Activated T-cell treated with anti-CD3 and anti-CD28 coated beads, Interleukin-2, amount 50 U/mL, for 24 hours (primary cell): ENCODE results near the gene IRS4.

Source experiments
- DNase-seq: peaks from one replicate; pipeline ENCODE4 v3.0.0-alpha.2; 2020
- H3K27ac Mint-ChIP-seq: 2 replicates; pipeline ENCODE4 v1.8.0; 2020; ENCODE audit warnings: mild to moderate bottlenecking, mixed read lengths
- H3K27me3 Mint-ChIP-seq: 2 replicates; pipeline ENCODE4 v1.8.0; 2020; ENCODE audit warnings: mixed read lengths
- H3K36me3 Mint-ChIP-seq: 2 replicates; pipeline ENCODE4 v1.8.0; 2020; ENCODE audit warnings: low read depth, mixed read lengths
- H3K4me1 Mint-ChIP-seq: 2 replicates; pipeline ENCODE4 v1.8.0; 2020; ENCODE audit warnings: low read depth, mixed read lengths
- H3K4me3 Mint-ChIP-seq: 2 replicates; pipeline ENCODE4 v1.8.0; 2020; ENCODE audit warnings: mild to moderate bottlenecking, moderate library complexity, mixed read lengths
- H3K9me3 Mint-ChIP-seq: 2 replicates; pipeline ENCODE4 v1.8.0; 2020; ENCODE audit warnings: mixed read lengths

The IRS4 gene

GRCh38 chrX:108736509-108737479 is at the start of gene IRS4:
IRS4 (minus strand) TSS chrX:108736563.
- H3K9me3 Mint-ChIP-seq = no peaks in the 10 kb centered on the region
- DNase-seq = no peak
- peaks cover 76% of the 10 kb centered on the region for H3K27me3 Mint-ChIP-seq
- H3K4me3 Mint-ChIP-seq = no peak within 1 kb of the TSS
- no peak within 1 kb of the TSS for H3K27ac Mint-ChIP-seq
- H3K4me1 Mint-ChIP-seq = no peaks in the 10 kb centered on the region
- H3K36me3 Mint-ChIP-seq = no peaks in the 10 kb centered on the region

DNA sequence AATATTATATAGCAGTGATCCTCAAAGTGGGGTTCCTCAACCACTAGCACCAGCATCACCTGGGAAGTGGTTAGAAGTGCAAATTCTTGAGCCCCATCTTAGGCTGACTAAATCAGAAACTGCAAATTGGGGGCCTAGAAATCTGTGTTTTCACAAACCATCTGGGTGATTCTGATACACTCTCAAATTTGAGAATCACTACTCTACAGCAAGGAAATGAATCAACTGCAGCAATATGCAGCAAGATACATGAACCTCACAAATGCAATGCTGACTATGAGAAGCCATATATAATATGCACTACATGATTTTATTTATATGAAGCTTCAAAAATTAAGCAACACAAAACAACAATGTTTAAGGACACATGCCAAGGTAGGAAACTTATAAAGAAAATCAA is 36.2 kb upstream of the IRS4 start:
- Mint-ChIP-seq H3K36me3 (no peaks in the 10 kb centered on the region), H3K9me3 (peaks cover 5% of the 10 kb centered on the region), H3K27ac (no peak overlapping the region), H3K4me1 (no peaks in the 10 kb centered on the region), H3K4me3 (no peak overlapping the region), H3K27me3 (peaks cover 7% of the 10 kb centered on the region)
- no peak for DNase-seq

DNA sequence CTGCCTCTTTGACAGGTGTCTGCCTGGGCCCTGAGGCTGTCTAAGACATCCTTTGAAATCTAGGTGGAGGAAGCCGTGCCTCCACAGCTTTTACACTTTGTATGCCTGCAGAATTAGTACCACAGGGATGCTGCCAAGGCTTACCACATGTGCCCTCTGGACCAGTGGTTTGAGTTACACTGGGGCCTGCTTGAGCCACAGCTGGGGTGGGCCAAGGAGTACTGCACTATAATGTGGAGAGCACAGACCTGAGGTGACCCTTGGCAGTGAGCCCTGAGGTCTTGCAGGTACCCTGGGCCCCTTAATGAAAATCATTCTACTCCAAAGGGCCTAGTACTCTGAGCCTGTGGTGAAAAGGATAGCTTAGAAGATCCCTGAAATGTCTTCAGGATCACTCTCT is 27.2 kb upstream of the IRS4 start:
- no peak for DNase-seq
- H3K27ac Mint-ChIP-seq = no peak overlapping the region
- no peaks in the 10 kb centered on the region for H3K4me1 Mint-ChIP-seq
- no peaks in the 10 kb centered on the region for H3K9me3 Mint-ChIP-seq
- no peak overlapping the region for H3K4me3 Mint-ChIP-seq
- H3K36me3 Mint-ChIP-seq = no peaks in the 10 kb centered on the region
- peaks cover 17% of the 10 kb centered on the region for H3K27me3 Mint-ChIP-seq

DNA sequence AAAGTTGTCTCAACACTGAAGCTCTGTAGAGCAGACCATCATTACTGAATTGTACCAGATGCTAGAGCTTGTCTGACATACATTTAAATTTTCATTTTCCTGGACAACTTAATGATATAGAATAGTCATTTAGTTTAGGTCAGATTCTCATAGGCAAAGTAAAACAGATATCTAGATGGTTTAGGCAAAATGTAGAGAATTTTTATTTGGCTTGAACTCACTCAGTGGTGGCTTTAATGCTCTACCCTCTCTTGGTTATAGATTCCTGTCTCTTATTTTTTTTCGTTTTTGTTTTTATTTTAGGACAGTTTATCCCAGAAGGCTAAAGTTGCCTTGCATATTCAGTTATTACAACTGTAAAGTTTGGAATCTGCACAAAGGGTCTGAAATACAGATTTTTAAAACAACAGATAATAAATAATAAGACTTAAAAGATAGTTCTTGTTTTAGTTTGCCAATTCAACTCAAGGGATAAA is 4.0 kb upstream of the IRS4 start:
- peaks cover 51% of the 10 kb centered on the region for H3K27me3 Mint-ChIP-seq
- no peaks in the 10 kb centered on the region for H3K9me3 Mint-ChIP-seq
- H3K4me3 Mint-ChIP-seq = no peak overlapping the region
- no peaks in the 10 kb centered on the region for H3K4me1 Mint-ChIP-seq
- DNase-seq = no peak
- H3K27ac Mint-ChIP-seq = no peak overlapping the region
- H3K36me3 Mint-ChIP-seq = no peaks in the 10 kb centered on the region

DNA sequence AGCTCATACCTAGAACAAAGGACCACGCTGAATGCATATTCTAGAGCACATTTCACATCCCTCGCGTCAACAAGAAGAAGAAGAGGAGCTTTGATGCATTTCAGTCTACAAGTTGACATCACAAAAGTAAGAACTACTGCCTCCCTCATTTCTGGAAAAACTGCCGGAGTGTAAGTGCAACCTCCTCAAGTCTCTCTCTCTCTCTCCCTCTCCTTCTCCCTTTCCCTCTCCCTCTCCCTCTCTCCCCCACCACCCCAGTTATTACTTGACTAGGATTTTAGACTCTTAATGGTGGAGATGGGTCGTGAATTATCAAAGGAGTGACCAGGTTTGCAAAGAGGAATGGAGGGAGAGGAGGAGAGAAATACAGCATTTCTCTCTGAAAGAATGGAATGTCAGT is 1.4 kb upstream of the IRS4 start:
- Mint-ChIP-seq H3K4me3 (no peak overlapping the region), H3K36me3 (no peaks in the 10 kb centered on the region), H3K27me3 (peaks cover 74% of the 10 kb centered on the region), H3K27ac (no peak overlapping the region), H3K9me3 (no peaks in the 10 kb centered on the region), H3K4me1 (no peaks in the 10 kb centered on the region)
- DNase-seq = no peak

- H3K27ac Mint-ChIP-seq = no peak overlapping the region
- no peaks in the 10 kb centered on the region for H3K9me3 Mint-ChIP-seq
- H3K27me3 Mint-ChIP-seq = peaks cover 84% of the 10 kb centered on the region
- H3K36me3 Mint-ChIP-seq = no peaks in the 10 kb centered on the region
- DNase-seq = no peak
- no peak overlapping the region for H3K4me3 Mint-ChIP-seq
- H3K4me1 Mint-ChIP-seq = no peaks in the 10 kb centered on the region
Measured at GRCh38 chrX:108735679-108736508, 469 bp downstream of the IRS4 start.

GRCh38 chrX:108735091-108735678 is 1.2 kb downstream of the IRS4 start:
- no peaks in the 10 kb centered on the region for H3K9me3 Mint-ChIP-seq
- H3K4me3 Mint-ChIP-seq = no peak overlapping the region
- H3K36me3 Mint-ChIP-seq = no peaks in the 10 kb centered on the region
- no peak overlapping the region for H3K27ac Mint-ChIP-seq
- H3K4me1 Mint-ChIP-seq = no peaks in the 10 kb centered on the region
- peaks cover 87% of the 10 kb centered on the region for H3K27me3 Mint-ChIP-seq
- DNase-seq = no peak

DNA sequence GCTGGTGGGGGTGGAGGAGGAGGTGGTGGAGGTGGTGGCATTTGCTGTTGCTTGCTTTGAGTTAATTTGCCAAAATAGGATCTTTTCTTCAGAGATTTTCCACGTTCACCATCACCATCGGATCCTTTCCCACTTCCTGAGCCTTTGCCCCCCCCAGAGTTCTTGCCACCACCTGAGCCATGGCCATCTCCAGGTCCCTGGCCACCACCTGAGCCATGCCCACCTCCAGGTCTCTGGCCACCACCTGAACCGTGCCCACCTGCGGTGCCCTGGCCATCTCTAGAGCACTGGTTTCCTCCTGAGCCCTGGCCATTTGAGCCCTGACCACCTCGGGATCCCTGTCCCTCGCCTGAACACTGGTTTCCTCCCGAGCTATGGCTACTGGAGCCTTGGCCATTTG is 1.9 kb downstream of the IRS4 start:
- no peak for DNase-seq
- H3K9me3 Mint-ChIP-seq = no peaks in the 10 kb centered on the region
- no peak overlapping the region for H3K27ac Mint-ChIP-seq
- peaks cover 83% of the 10 kb centered on the region for H3K27me3 Mint-ChIP-seq
- H3K4me3 Mint-ChIP-seq = no peak overlapping the region
- no peaks in the 10 kb centered on the region for H3K4me1 Mint-ChIP-seq
- no peaks in the 10 kb centered on the region for H3K36me3 Mint-ChIP-seq

- H3K27me3 Mint-ChIP-seq = peaks cover 85% of the 10 kb centered on the region
- H3K36me3 Mint-ChIP-seq = no peaks in the 10 kb centered on the region
- no peak overlapping the region for H3K27ac Mint-ChIP-seq
- no peak overlapping the region for H3K4me3 Mint-ChIP-seq
- no peak for DNase-seq
- H3K9me3 Mint-ChIP-seq = no peaks in the 10 kb centered on the region
- H3K4me1 Mint-ChIP-seq = no peaks in the 10 kb centered on the region
Measured at GRCh38 chrX:108732630-108733321, 3.6 kb downstream of the IRS4 start.

DNA sequence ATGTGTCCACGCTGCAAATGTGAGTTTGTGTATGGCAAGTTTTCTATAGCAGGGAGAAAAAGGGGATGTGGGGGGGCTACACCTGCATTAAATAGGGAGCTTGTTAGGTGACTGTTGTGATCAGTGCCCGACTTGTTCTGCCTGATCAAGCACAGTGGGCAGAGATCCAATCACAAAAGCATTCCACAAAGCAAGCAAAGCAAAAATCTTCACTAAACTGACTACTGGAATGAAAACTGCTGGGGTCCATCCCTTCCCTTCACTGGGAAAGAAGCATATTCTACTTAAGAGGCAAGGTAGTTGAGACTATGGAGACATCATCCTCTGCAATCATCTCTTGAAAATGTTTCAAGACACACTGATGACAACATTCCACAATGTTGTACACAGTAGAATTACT is 5.2 kb downstream of the IRS4 start:
- no peak overlapping the region for H3K27ac Mint-ChIP-seq
- no peaks in the 10 kb centered on the region for H3K36me3 Mint-ChIP-seq
- H3K4me3 Mint-ChIP-seq = no peak overlapping the region
- H3K9me3 Mint-ChIP-seq = no peaks in the 10 kb centered on the region
- DNase-seq = no peak
- H3K27me3 Mint-ChIP-seq = peaks cover 79% of the 10 kb centered on the region
- no peaks in the 10 kb centered on the region for H3K4me1 Mint-ChIP-seq

- Mint-ChIP-seq H3K4me3 (no peak overlapping the region), H3K36me3 (no peaks in the 10 kb centered on the region), H3K27me3 (peaks cover 55% of the 10 kb centered on the region), H3K9me3 (no peaks in the 10 kb centered on the region), H3K4me1 (no peaks in the 10 kb centered on the region), H3K27ac (no peak overlapping the region)
- no peak for DNase-seq
Measured at GRCh38 chrX:108726748-108727147, 9.6 kb downstream of the IRS4 start.

DNA sequence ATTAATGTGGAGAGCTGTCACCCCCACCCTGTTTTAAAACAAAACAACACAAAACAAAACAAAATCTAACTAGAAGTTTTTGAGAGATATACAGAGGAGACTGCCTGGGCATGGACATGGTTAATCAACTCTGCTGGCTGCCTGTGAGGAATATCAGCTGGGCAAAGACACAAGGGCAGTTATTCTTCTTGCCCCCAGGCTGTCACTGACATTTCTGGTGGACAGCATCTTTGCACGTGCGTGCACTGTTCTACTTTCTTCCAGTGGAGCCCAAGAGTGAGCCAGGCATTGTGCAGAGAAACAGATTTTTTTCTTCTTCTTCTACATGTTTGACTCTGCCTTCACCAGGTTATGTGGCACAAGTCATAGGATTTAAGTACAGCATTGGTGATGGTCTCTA is 13.8 kb downstream of the IRS4 start:
- no peak for DNase-seq
- H3K27ac Mint-ChIP-seq = no peak overlapping the region
- no peaks in the 10 kb centered on the region for H3K9me3 Mint-ChIP-seq

GRCh38 chrX:108712886-108713285 is 23.5 kb downstream of the IRS4 start:
- no peak overlapping the region for H3K27ac Mint-ChIP-seq
- H3K36me3 Mint-ChIP-seq = no peaks in the 10 kb centered on the region
- H3K27me3 Mint-ChIP-seq = peaks cover 23% of the 10 kb centered on the region
- DNase-seq = no peak
- H3K9me3 Mint-ChIP-seq = peaks cover 6% of the 10 kb centered on the region
- H3K4me1 Mint-ChIP-seq = no peaks in the 10 kb centered on the region
- no peak overlapping the region for H3K4me3 Mint-ChIP-seq

More for the DNA sequence above, 13.8 kb downstream of the IRS4 start:
- Mint-ChIP-seq H3K4me3 (no peak overlapping the region), H3K27me3 (peaks cover 41% of the 10 kb centered on the region), H3K4me1 (no peaks in the 10 kb centered on the region), H3K36me3 (no peaks in the 10 kb centered on the region)

DNA sequence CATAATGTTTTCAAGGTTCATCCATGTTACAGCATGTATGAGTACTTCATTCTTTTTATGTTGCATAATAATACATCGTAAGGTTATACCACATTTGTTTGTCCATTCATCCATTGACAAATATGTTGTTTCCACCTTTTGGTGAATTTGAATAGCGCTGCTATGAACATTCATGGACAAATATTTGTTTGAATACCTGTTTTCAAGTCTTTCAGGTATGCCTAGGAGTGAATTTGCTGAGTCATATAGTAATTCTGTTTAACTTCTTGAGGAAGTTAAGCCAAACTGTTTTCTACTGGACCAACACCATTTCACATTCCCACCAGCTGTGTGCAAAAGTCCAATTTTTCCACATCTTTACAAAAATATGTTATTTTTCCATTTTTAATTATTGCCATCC is 31.5 kb downstream of the IRS4 start:
- Mint-ChIP-seq H3K36me3 (no peaks in the 10 kb centered on the region), H3K4me3 (no peak overlapping the region), H3K27me3 (peaks cover 17% of the 10 kb centered on the region), H3K9me3 (no peaks in the 10 kb centered on the region), H3K27ac (no peak overlapping the region), H3K4me1 (no peaks in the 10 kb centered on the region)
- no peak for DNase-seq
